Peyer's patch (tissue), 4 donors: Measurements from ENCODE around the gene SLC32A1. TPM values are rescaled to one million over a fixed set of nuclear protein-coding genes. Genes with fewer than 3 reads are reported as not detected.
A peak's percentile ranks its signal among the peaks of the same experiment; 100 is the strongest.

Source experiments
- DNase-seq, 3 donors: peaks; one replicate each; pipeline ENCODE4 v3.0.0-alpha.2; 2017 to 2019
- H3K27ac ChIP-seq, 4 donors: fragments of 200-600 bp; sonication (generic); one replicate each; pipeline ENCODE4 v1.5.1; 2016 to 2019
- H3K27me3 ChIP-seq, 2 donors: fragments of 200-600 bp; sonication (generic); one replicate each; pipeline ENCODE4 v1.5.1; 2019
- H3K36me3 ChIP-seq, 3 donors: fragments of 200-600 bp; sonication (generic); one replicate each; pipeline ENCODE4 v1.5.1; 2016 to 2019
- H3K4me1 ChIP-seq, 4 donors: fragments of 200-600 bp; sonication (generic); one replicate each; pipeline ENCODE4 v1.5.1; 2016 to 2019
- H3K4me3 ChIP-seq, 4 donors: fragments of 200-600 bp; sonication (generic); 1 replicate in 3 of 4; 2 replicates in 1 of 4; pipeline ENCODE4 v1.5.1; 2016 to 2019; ENCODE audit warnings: mild to moderate bottlenecking in 1 of 4
- H3K9me3 ChIP-seq, 4 donors: fragments of 200-600 bp; sonication (generic); one replicate each; pipeline ENCODE4 v1.5.1; 2016 to 2019; ENCODE audit warnings: mild to moderate bottlenecking in 1 of 4
- POLR2A ChIP-seq, 2 donors: fragments of 450-650 bp; IDR thresholded peaks; one replicate each; pipeline ENCODE4 v1.5.1; 2017; ENCODE audit warnings: antibody characterized with exemption in 2 of 2, mild to moderate bottlenecking in 2 of 2, moderate library complexity in 2 of 2
- total RNA-seq, 4 donors: library from RNA; depleted of rRNA; stranded (reverse); fragments of >200 nt; gene quantifications; one replicate each; pipeline ENCODE4 v1.1.0, GENCODE V29; 2016
- TF ChIP-seq, protein P1 (sequence below), 6 experiments: fragments of 450-650 bp in 4 of 6; fragments of 200-600 bp in 2 of 6; sonication (generic) in 1 of 6; IDR thresholded peaks; one replicate each; pipeline ENCODE4 v1.5.1; 2017 to 2019; ENCODE audit warnings: antibody characterized with exemption in 6 of 6, mild to moderate bottlenecking in 3 of 6, moderate library complexity in 1 of 6

Gene SLC32A1
- total RNA-seq, 4 donors from 2014 or later = not detected

- Histone ChIP-seq H3K27ac (no peak overlapping the region), H3K36me3 (no peaks in the 10 kb centered on the region), H3K4me3 (no peak overlapping the region), H3K9me3 (peaks cover 0 to 12% (median 0%) of the 10 kb centered on the region in 4 donors), H3K27me3 (peaks cover 0 to 58% of the 10 kb centered on the region in 2 donors), H3K4me1 (peaks cover 0 to 35% (median 6%) of the 10 kb centered on the region in 4 donors)
- TF ChIP-seq, protein P1, sequence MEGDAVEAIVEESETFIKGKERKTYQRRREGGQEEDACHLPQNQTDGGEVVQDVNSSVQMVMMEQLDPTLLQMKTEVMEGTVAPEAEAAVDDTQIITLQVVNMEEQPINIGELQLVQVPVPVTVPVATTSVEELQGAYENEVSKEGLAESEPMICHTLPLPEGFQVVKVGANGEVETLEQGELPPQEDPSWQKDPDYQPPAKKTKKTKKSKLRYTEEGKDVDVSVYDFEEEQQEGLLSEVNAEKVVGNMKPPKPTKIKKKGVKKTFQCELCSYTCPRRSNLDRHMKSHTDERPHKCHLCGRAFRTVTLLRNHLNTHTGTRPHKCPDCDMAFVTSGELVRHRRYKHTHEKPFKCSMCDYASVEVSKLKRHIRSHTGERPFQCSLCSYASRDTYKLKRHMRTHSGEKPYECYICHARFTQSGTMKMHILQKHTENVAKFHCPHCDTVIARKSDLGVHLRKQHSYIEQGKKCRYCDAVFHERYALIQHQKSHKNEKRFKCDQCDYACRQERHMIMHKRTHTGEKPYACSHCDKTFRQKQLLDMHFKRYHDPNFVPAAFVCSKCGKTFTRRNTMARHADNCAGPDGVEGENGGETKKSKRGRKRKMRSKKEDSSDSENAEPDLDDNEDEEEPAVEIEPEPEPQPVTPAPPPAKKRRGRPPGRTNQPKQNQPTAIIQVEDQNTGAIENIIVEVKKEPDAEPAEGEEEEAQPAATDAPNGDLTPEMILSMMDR (IDR thresholded peaks at IDR 0.05) = no peak
- TF ChIP-seq POLR2A (IDR thresholded peaks at IDR 0.05) = no peak
- DNase-seq = no peak
Measured at GRCh38 chr20:38723017-38723847, 1.1 kb upstream of the SLC32A1 start.

GRCh38 chr20:38724626-38725147, 401 bp downstream of the SLC32A1 start:
- Histone ChIP-seq H3K27me3 (peaks cover 0 to 72% of the 10 kb centered on the region in 2 donors), H3K36me3 (no peaks in the 10 kb centered on the region), H3K4me1 (peaks cover 0 to 35% (median 9%) of the 10 kb centered on the region in 4 donors), H3K27ac (no peak overlapping the region), H3K4me3 (peak overlapping the region in 1 of 4 donors; percentile 26), H3K9me3 (peaks cover 0 to 19% (median 0%) of the 10 kb centered on the region in 4 donors)
- DNase-seq = no peak
- no peak for TF ChIP-seq POLR2A (IDR thresholded peaks at IDR 0.05)
- TF ChIP-seq, protein P1 (IDR thresholded peaks at IDR 0.05) = no peak

GRCh38 chr20:38725148-38725901, 1.0 kb downstream of the SLC32A1 start:
- no peak for DNase-seq
- Histone ChIP-seq H3K27me3 (peaks cover 0 to 79% of the 10 kb centered on the region in 2 donors), H3K36me3 (no peaks in the 10 kb centered on the region), H3K9me3 (peaks cover 0 to 19% (median 0%) of the 10 kb centered on the region in 4 donors), H3K27ac (no peak overlapping the region), H3K4me1 (peaks cover 0 to 36% (median 11%) of the 10 kb centered on the region in 4 donors), H3K4me3 (no peak overlapping the region)
- TF ChIP-seq, protein P1 (IDR thresholded peaks at IDR 0.05) = no peak

- Histone ChIP-seq H3K4me3 (no peak overlapping the region), H3K9me3 (peaks cover 0 to 19% (median 0%) of the 10 kb centered on the region in 4 donors), H3K4me1 (peaks cover 0 to 44% (median 15%) of the 10 kb centered on the region in 4 donors), H3K36me3 (no peaks in the 10 kb centered on the region), H3K27ac (no peak overlapping the region), H3K27me3 (peaks cover 0 to 87% of the 10 kb centered on the region in 2 donors)
- TF ChIP-seq, protein P1 (IDR thresholded peaks at IDR 0.05) = peak in 1 of 6 experiments; percentile 14
- TF ChIP-seq POLR2A (IDR thresholded peaks at IDR 0.05) = no peak
- DNase-seq = peak in 2 of 3 donors; percentile 64
Measured at GRCh38 chr20:38725931-38726803, 1.9 kb downstream of the SLC32A1 start.
